Medulla oblongata (tissue), 1 donor: ENCODE results near the gene TRIM50.
"Not testable (repeated sequence)": the region's sequence is repeated elsewhere in the genome, so short reads cannot be mapped to it uniquely, and the experiment has no call there.

ENCODE experiments used
- DNase-seq: peaks from one replicate; pipeline ENCODE4 v3.0.0-alpha.2; 2015; ENCODE audit errors: extremely low spot score

The TRIM50 gene

GRCh38 chr7:73350306-73351068 lies 22.6 kb upstream of the TRIM50 start:
- no peak for DNase-seq

DNA sequence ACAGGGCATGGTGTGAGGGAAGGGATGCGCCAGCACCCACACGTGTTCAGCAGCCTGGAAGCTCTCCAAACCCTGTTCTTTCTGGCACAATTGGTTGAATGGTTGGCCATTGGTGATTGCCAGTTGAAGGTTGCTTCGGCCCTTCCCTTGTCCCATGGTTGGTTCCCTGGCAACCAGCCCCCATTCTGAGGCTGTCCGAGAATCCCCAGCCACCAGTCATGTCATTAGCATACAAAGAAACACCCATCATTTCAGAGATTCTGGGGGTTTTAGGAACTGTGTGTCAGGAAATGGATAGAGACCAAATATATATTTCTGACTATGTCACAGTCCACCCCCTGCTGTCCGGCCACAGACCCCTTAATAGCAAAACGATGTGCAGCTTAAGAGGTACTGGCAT lies 21.9 kb upstream of the TRIM50 start:
- DNase-seq, result no peak

- no peak for DNase-seq
Observed at GRCh38 chr7:73345951-73346350, 18.1 kb upstream of the TRIM50 start.

DNA sequence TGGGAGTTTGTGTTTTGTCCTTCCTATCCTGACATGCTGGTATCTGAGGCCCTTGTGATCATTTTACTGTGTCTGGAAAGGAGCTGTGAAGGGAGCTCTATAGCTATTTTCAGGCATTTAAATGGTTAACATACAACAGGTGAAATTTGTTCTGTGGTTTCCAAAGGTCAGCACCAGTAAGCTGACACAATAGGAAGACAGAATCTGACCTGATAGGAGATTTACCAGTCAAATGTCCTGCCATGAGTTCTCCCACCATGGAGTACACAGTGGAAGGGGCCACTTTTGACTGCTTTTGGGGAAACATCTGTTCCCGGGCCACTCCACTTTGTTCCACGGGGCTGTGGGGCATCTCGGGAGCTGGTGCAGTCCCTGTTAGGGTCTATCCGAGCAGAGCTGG lies 17.7 kb upstream of the TRIM50 start:
- no peak for DNase-seq

DNA sequence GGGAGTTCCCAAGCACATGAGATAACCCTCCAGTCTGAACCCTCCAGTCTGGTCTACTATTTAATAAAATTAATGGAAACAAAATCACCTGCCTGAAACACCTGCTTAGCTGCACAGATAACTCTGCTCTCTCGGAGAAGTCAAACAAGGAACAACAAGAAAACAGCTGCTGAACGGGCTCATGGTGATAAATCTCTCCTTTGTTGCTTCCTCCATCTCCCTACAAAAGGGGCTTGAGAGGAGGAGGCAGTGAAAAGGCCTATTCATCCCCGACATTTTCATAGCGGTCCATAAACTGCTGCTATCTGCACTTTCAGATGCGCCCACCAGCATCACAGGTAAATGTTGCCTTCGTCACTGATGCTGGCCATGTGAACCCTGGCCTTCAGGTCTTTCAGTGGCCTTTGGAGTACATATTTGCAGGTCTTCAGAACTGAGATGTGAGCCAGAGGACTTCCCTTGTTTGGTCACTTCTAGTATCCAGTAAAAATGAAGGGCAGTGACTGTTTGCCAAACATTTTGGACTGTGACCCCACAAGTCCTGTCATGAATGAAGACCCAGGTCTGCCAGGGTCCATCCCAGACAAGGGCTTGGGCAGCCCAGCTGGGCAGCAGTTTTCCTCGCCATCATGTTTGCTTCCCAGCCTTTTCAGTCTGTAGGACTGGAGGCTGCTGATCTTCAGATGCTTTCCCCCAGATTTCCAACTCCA lies 15.9 kb upstream of the TRIM50 start:
- peak; percentile 44 for DNase-seq

DNA sequence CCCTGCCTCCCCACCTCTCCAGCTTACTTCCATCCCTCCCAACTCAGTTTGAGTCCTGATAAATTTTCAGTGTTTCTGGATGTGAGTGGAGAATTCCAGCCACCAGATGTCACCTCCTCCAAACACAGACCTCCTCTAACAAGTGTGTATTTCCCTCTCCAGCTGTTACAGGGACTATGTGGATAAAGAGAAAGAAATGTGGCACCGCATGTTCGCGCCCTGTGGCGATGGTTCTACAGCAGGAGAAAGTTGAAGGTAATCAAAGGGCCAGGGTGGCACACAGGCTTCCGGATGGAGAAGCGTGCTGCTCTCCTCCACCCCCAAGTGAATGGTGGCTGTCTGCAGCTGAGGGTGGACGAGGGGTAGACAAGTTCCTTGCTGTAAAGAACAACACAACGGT lies 14.8 kb upstream of the TRIM50 start:
- peak; percentile 60 for DNase-seq

DNA sequence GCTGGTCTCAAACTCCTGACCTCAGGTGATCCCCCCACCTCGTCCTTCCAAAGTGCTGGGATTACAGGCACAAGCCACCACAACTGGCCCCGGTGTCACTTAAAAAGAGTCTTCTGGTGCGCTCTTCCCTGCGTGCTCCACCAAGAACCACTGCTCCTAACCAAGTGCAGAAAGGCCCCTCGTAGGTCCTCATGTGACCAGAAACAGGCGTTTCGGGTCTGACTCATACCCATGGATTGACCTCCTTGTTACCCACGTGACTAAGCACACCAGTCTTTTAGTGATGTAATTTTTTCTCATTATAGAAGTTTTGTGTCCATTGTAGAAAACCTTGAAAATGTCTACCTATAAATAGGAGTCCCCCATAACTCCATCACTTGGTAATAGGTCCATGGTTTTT lies 14.0 kb upstream of the TRIM50 start:
- no peak for DNase-seq

DNA sequence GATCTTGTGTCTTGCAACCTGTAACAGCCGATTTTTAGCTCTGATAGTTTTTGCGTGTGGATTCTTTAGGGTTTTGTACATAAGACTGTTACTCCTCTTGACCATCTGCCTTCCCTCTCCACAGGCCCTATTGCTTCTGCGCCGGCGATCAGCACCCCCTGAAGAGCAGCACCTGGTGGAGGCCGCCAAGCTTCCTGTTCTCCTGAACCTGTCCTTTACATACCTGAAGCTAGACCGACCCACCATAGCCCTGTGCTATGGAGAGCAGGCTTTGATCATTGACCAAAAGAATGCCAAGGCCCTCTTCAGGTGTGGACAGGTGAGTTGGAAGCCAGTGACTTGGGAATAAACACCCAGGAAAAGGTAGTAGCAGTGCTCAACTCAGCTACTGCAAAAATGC lies 12.6 kb upstream of the TRIM50 start:
- no peak for DNase-seq

GRCh38 chr7:73338321-73338720 lies 10.4 kb upstream of the TRIM50 start:
- DNase-seq, result no peak

- no peak for DNase-seq
Observed at GRCh38 chr7:73332447-73332846, 4.6 kb upstream of the TRIM50 start.

DNA sequence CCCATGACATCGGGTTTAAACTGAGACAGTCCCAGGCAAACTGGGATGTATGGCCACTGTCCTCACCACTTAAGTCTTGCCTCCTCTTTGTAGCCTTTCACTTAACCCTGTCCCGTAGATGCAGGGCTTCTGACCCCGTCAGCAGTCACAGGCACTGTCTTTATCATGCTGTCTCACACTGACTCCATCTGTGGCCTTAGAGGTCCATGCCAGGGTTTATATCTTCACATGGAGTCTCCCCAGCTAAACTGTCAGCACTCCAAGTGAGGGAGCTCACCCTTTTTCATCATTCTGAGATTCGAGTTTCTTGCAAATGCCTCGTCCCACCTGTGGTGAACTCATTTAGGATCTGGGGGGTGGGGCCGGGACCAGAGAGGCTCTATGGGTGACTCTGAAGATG lies 2.9 kb upstream of the TRIM50 start:
- DNase-seq, result no peak

DNA sequence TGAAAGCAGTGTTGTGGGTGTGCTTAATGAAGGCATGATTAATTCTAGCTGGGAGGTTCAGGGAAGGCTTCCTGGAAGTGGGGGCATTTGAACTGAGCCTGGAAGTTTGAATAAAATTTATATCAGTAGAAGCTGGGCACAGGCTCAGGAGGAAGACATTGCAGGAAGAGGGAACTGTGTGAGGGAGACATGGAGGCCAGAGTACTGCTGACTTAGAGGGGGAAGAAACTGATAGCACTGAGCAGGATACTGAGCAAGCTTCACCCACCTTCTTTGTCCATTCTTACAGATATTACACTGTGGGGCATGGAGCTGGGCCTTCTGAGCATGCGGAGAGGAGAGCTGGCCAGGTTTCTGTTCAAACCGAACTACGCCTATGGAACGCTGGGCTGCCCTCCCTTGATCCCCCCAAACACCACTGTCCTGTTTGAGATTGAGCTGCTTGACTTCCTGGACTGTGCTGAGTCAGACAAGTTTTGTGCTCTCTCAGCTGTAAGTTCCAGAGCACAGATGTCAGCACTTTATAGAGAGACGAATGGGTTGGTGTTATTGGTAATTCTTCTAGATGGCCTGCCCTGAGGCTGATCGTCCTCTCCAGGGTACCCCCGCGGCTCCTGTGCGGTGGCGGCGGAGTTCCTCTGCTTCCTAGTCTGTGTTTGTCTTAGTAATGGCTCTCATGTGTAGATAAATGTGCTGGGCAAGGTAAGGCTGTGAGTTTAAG lies 2.1 kb upstream of the TRIM50 start:
- peak; percentile 21 for DNase-seq

- DNase-seq, result no peak
Observed at GRCh38 chr7:73328696-73329095, 814 bp upstream of the TRIM50 start.

DNA sequence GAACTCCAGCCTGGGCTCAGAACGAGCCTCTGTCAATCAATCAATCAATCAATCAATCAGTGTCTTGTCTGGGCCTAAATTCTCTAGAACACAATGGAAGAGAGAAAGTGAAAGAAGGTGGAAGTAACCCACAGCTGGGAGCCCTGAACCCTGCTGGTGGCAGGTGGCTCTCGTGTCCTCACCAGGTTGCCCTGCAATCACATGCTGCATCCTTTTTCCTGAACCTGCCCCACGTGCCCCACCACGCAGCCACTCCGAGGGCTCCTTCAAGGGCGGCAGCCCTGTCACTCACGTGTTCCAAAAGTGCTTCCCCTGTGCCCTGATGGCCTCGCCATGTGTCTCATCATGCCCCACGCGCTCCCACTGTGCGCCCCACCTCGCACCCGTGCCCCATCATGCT lies 433 bp downstream of the TRIM50 start:
- not testable (repeated sequence) for DNase-seq

GRCh38 chr7:73325424-73325823 lies 2.5 kb downstream of the TRIM50 start:
- DNase-seq, result not testable (repeated sequence)

GRCh38 chr7:73324081-73324845 lies 3.6 kb downstream of the TRIM50 start:
- peak; percentile 58 for DNase-seq

DNA sequence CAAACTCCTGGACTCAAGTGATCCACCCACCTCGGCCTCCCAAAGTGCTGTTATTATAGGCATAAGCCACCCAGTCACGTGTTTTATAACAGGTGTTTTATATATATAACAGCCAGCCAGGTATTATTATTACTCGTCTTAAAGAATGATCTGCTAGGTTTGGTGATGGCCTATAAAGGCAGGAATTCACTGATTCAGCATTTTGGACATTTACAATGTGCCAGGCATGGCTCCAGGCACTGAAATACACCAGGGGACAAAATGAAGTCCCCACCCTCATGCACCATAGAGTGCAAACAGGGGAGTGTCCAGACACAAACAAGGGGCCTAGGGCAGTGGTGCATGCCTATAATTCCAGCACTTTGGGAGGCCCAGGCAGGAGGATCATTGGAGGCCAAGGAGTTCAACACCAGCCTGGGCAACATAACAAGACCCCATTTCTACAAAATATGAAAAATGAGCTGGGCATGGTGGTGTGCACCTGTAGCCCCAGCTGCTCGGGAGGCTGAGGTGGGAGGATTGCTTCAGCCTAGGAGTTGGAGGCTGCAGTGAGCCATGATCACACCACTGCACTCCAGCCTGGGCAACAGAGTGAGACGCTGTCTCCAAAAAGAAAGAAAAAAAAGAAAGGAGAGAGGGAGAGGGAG lies 4.3 kb downstream of the TRIM50 start:
- DNase-seq, result not testable (repeated sequence)

DNA sequence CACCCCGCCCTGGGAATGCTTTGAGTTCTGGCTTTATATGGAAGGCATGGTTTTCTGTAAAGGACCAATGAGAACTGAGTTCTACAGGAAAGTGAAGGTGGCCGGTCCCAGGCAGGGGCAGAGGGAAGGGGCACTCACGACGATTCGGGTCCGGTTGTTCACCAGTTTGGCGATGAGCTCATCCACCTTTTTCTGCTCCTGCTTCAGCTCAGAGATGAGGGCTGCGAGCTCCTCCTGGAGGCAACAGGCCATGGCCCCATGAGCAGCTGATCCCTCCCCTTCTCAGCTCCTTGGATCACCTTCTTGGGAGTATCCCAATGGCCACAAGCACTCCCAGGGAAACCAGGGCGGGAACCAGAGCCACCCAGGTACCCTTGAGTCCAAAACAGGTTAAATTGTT lies 7.9 kb downstream of the TRIM50 start:
- DNase-seq, result not testable (repeated sequence)

GRCh38 chr7:73319541-73319940 lies 8.3 kb downstream of the TRIM50 start:
- not testable (repeated sequence) for DNase-seq

DNA sequence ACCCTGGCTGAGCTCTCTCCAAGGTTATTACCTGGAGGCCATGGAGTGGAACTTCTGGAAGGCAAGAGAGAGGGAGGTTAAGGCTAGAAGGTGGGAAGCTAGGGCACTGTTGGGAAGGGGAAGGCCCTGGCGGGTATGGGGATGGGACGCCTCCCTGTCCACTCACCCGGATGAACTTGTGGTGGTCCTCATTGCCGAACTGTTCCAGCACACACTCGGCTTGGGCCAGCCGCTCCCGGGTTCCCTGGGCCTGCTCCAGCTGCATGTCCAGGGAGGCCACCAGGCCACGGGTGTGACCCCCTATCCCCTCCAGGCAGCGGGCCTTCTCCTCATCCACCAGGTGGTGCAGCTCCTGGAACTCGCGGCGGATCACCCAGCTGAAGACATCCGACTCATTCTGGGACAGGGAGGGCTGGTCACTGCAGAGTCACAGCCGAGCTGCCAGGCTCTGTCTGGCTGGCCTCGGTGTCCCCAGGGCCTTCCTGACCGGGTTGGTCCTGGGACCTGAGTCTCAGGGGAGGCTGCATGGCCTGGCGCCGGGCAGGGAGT lies 9.2 kb downstream of the TRIM50 start:
- DNase-seq, result not testable (repeated sequence)

- no peak for DNase-seq
Observed at GRCh38 chr7:73316521-73316920, 11.4 kb downstream of the TRIM50 start.
